ENCODE results near the gene TGFA.

Gene TGFA

DNA sequence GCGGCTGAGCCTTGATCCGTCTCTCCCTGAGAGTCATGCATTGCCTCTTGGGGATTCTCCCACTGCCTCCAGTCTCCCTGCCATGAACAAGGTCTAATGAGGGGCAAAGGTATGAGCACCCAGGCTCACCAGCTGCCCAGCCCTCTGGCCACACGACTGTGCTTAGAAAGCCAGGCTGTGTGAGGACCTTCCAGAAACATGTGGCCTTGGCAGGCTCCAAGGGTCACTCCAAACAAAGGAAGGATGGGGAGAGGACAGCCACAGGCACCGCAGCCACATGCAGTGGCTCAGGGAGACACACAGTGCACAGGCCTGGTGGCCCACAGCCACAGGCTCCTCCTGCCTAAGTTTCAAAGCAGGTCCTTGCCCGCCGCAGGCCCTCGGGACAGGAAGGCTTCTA, 35.8 kb downstream of the TGFA start:
- ChIA-PET CTCF (no interaction called here), POLR2A (ENCODE audit: low non-redundant PET) (no interaction called here)
- TF ChIP-seq, protein P1, sequence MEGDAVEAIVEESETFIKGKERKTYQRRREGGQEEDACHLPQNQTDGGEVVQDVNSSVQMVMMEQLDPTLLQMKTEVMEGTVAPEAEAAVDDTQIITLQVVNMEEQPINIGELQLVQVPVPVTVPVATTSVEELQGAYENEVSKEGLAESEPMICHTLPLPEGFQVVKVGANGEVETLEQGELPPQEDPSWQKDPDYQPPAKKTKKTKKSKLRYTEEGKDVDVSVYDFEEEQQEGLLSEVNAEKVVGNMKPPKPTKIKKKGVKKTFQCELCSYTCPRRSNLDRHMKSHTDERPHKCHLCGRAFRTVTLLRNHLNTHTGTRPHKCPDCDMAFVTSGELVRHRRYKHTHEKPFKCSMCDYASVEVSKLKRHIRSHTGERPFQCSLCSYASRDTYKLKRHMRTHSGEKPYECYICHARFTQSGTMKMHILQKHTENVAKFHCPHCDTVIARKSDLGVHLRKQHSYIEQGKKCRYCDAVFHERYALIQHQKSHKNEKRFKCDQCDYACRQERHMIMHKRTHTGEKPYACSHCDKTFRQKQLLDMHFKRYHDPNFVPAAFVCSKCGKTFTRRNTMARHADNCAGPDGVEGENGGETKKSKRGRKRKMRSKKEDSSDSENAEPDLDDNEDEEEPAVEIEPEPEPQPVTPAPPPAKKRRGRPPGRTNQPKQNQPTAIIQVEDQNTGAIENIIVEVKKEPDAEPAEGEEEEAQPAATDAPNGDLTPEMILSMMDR (conservative IDR thresholded peaks at IDR 0.05; ENCODE audit: low read depth): no peak
- DNase-seq (ENCODE audit: low spot score): no peak
- H3K27ac ChIP-seq: no peak overlapping the region

DNA sequence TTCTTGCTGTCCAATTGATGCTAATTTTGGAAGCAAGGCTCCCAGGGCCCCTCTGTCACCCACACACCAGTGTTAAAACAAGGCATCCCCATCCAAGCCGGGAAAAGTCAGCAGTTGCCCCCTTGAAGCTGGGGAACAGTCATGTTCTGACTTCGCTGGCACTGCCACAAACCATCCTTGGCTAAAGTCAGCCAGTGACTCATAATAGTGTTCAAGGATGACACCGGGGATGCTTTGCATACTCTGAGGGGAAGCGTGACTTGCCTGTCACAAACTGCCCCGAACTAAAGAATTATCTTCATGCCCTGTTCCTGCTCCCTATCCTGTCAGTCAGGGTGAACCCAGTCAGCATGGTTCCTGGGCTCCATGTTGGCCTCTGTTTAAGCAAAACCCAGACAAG, 37.0 kb downstream of the TGFA start:
- TF ChIP-seq, protein P1 (conservative IDR thresholded peaks at IDR 0.05; ENCODE audit: low read depth): no peak
- peak; percentile 48 for DNase-seq (ENCODE audit: low spot score)
- POLR2A ChIA-PET (ENCODE audit: low non-redundant PET): no interaction called here
- peak overlapping the region; percentile 42; the same call in 1 of the 2 replicates for H3K27ac ChIP-seq
- CTCF ChIA-PET: interaction anchor here (0.6 kb wide), 1 partner anchor 25 kb away, joined by 4 read pairs; no protein-coding TSS in a partner anchor

DNA sequence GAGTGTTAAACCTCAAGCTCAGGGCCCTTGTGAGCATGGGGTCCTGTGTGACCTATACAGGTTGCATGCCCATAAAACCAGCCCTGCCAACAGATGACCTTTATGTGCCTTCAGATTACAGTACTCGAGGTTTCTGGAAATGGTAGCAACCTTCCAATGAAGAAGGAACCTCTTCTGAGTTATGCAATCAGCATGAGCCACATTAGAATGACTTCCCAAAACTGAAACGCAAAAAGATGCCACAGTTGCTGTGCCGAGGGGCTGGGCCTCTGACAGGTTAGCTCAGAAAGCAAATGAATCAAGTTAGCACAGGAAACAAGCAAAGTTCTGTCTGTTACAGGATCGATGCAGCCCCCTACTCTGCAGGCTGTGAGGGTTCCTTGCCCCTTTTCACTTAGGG, 37.7 kb downstream of the TGFA start:
- TF ChIP-seq, protein P1 (conservative IDR thresholded peaks at IDR 0.05; ENCODE audit: low read depth): no peak
- ChIA-PET POLR2A (ENCODE audit: low non-redundant PET) (no interaction called here), CTCF (interaction anchor here (0.6 kb wide), 1 partner anchor 26 kb away, joined by 4 read pairs; no protein-coding TSS in a partner anchor)
- DNase-seq (ENCODE audit: low spot score): no peak
- H3K27ac ChIP-seq: no peak overlapping the region; the same call in 1 of the 2 replicates

DNA sequence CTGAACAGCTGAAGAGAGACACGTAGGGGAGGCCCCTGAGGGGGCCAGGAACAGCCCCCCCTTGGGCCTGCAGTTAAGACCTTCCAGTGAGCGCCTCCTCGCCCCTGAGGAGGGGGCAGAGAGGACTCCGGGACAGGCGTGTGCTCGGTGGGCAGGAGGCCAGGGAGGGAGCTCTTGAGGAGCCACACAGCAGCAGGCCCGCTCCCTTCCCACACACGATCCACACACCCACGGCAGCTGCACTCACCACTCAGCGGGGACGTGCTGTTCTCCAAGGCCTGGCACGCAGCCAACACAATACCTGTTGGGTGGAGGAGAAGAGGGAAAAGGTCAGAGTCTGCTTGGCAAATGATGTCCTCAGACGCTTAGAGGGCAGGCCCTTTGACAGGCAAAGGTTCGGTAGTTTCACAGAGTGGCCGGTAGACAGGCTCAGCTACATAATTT, 39.0 kb downstream of the TGFA start:
- TF ChIP-seq, protein P1 (conservative IDR thresholded peaks at IDR 0.05; ENCODE audit: low read depth): no peak
- no peak for DNase-seq (ENCODE audit: low spot score)
- peak overlapping the region; percentile 29; the same call in 1 of the 2 replicates for H3K27ac ChIP-seq
- CTCF ChIA-PET: no interaction called here
- POLR2A ChIA-PET (ENCODE audit: low non-redundant PET): no interaction called here

DNA sequence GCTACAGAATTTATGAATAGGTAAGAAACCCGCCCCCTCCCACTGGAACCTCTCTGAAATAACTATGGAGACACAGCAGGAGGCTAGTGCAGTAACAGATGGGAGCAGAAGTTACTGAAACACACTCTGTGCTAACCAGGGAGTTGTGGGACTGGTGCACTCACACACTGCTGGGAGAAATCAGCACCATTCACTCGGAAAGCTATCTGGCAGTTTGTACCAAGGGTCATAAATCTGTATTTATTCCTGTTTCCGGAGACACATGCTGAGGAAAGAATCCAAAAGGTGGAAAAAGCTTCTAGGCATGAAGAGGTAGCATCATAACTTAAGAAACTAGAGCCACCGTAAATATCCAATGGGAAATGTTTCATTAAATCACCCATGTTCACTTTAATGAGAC, 39.9 kb downstream of the TGFA start:
- TF ChIP-seq, protein P1 (conservative IDR thresholded peaks at IDR 0.05; ENCODE audit: low read depth): no peak
- no peak for DNase-seq (ENCODE audit: low spot score)
- ChIA-PET CTCF (interaction anchor here (1.0 kb wide), 1 partner anchor 104 kb away, joined by 3 read pairs; no protein-coding TSS in a partner anchor), POLR2A (ENCODE audit: low non-redundant PET) (no interaction called here)
- no peak overlapping the region for H3K27ac ChIP-seq

DNA sequence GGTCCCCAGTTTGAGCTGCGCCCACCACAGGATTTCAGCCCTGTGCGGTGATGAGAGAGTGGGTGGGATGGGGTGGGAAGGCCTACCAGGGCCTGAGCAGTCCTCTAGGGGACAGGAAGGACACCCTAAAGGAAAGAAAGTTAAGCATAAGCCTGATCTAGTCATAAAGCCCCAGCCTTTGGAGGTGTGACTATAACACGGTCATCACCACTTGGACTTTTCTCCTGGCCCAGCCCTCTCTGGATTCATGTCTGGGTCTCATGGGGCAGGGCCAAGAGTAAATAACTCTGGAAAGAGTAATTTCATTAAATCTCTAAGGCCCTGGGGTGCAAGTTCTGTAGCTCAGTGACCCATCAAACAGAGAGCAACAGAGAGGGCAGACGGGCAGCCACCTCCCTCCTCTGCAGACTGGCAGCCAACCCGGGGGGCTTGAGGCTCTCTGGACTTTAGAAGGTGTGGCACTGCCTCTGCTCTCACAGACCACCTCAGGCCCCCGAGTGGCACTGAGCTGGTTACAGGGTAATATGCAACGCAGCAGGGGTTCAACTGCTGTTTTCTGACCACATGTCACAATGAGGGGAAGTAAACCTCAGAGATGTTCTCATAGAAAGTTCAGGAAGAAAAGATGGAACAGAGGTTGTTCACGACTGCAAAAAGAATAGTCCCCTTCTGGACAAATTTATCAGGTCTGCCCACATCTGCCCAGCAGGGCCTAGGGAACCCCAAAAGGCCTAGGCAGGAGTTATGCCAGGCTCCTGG, 41.5 kb downstream of the TGFA start:
- no peak for DNase-seq (ENCODE audit: low spot score)
- TF ChIP-seq, protein P1 (conservative IDR thresholded peaks at IDR 0.05; ENCODE audit: low read depth): no peak
- POLR2A ChIA-PET (ENCODE audit: low non-redundant PET): no interaction called here
- H3K27ac ChIP-seq: 0 out of 2 replicates have a peak overlapping the region, but pooled peaks have one; percentile 9
- CTCF ChIA-PET: no interaction called here
